CD4-positive, alpha-beta T cell (primary cell): ENCODE results near the gene MBOAT1. TPM values are rescaled to one million over a fixed set of nuclear protein-coding genes. Genes with fewer than 3 reads are reported as not detected.

ENCODE experiments used
- ATAC-seq: fragments of 200-7000 bp; cut with Tn5 transposase; one replicate; pipeline ENCODE4 v1.10.0; 2022; ENCODE audit warnings: mild to moderate bottlenecking; ENCODE audit not compliant: poor library complexity
- CTCF ChIA-PET: fragments of 350-600 bp; sonication (Branson Sonifier 250); formaldehyde crosslinking; loops from one replicate; lab custom pipeline; 2021; ENCODE audit warnings: antibody characterized with exemption, inconsistent platforms; lab: Charles Lee
- POLR2A ChIA-PET: fragments of 350-600 bp; sonication (Branson Sonifier 250); formaldehyde crosslinking; loops from one replicate; lab custom pipeline; 2021; ENCODE audit warnings: antibody characterized with exemption, inconsistent platforms; lab: Charles Lee
- DNase-seq, 14 experiments: peaks; one replicate each; pipeline ENCODE4 v3.0.0-alpha.2; 2013 to 2020; ENCODE audit warnings: mixed read lengths in 2 of 14
- H3K27ac ChIP-seq, 2 donors: one replicate each; pipeline versions ENCODE4 v1.5.1 to v1.7.0; 2013; ENCODE audit warnings: low read length in 2 of 2, low read depth in 1 of 2, mild to moderate bottlenecking in 1 of 2
- H3K27me3 ChIP-seq, 2 experiments: 1 replicate in 1 of 2; 2 replicates in 1 of 2; pipeline versions ENCODE4 v1.6.1 to v1.7.0; 2013; ENCODE audit warnings: low read length in 2 of 2, control low read depth in 1 of 2, mild to moderate bottlenecking in 1 of 2, moderate library complexity in 1 of 2; ENCODE audit not compliant: insufficient read depth in 2 of 2, control insufficient read depth in 1 of 2
- H3K36me3 ChIP-seq: one replicate; pipeline ENCODE4 v1.6.1; 2013; ENCODE audit warnings: low read length, control low read depth; ENCODE audit not compliant: insufficient read depth
- H3K4me1 ChIP-seq: one replicate; pipeline ENCODE4 v1.6.1; 2013; ENCODE audit warnings: low read length, control low read depth; ENCODE audit not compliant: insufficient read depth
- H3K4me3 ChIP-seq: one replicate; pipeline ENCODE4 v1.5.1; 2013; ENCODE audit warnings: mild to moderate bottlenecking, low read length, moderate library complexity
- H3K9me3 ChIP-seq, 2 experiments: 1 replicate in 1 of 2; 2 replicates in 1 of 2; pipeline versions ENCODE4 v1.6.1 to v1.7.0; 2013; ENCODE audit warnings: low read length in 2 of 2, mild to moderate bottlenecking in 2 of 2, control low read depth in 1 of 2, moderate library complexity in 1 of 2; ENCODE audit not compliant: control insufficient read depth in 1 of 2, insufficient read depth in 1 of 2
- H3K27ac Mint-ChIP-seq: one replicate; pipeline ENCODE4 v1.8.0; 2020; ENCODE audit warnings: mixed read lengths
- H3K27me3 Mint-ChIP-seq: one replicate; pipeline ENCODE4 v1.8.0; 2021; ENCODE audit warnings: mixed read lengths
- H3K36me3 Mint-ChIP-seq: one replicate; pipeline ENCODE4 v1.8.0; 2021; ENCODE audit warnings: low read depth, mixed read lengths
- H3K4me1 Mint-ChIP-seq: one replicate; pipeline ENCODE4 v1.8.0; 2021; ENCODE audit warnings: low read depth, mixed read lengths
- H3K4me3 Mint-ChIP-seq: one replicate; pipeline ENCODE4 v1.8.0; 2020; ENCODE audit warnings: mild to moderate bottlenecking, mixed read lengths
- H3K9me3 Mint-ChIP-seq: one replicate; pipeline ENCODE4 v1.8.0; 2020; ENCODE audit warnings: mixed read lengths
- intact Hi-C, 2 experiments: fragments of 100-400 bp; cut with DNase I in 1 of 2; cut with micrococcal nuclease in 1 of 2; formaldehyde crosslinking; loops; one replicate each; pipeline versions ENCODE4 v1.15.1 to v1.9.0; 2023 to 2025; cut with DNase I, micrococcal nuclease
- total RNA-seq, 174 experiments: library from RNA in 2 of 174; stranded (reverse) in 2 of 174; gene quantifications; one replicate each; pipeline ENCODE4 v1.2.3 and lab custom pipeline; 2021 to 2026
- TF ChIP-seq, protein P1 (sequence below): fragments of 200-600 bp; IDR thresholded peaks from one replicate; pipeline ENCODE4 v1.8.0; 2022; ENCODE audit warnings: antibody characterized with exemption, mild to moderate bottlenecking

MBOAT1 gene
- total RNA-seq, 2 experiments from 2014 or later = 17.2 to 18.5 TPM

DNA sequence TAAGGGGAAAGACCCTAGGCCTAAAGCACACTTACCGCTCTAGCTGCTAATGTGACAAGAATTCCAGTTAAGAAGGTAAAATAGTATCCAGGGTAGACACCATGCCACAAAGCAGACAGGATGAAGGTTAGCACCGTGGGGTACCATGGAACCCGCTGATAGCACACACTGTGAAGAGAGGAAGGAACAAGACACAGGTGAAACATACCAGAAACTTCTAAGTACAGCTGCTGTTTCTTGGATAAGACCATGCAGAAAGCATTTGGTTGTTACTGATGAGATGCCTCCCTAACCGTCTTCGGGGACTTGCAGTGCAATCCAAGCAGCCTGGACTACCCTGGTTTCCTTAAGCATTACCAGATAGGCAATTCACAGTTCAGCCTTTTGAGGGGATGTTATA lies 99.4 kb downstream of the MBOAT1 start:
- ATAC-seq (no peak), DNase-seq (no peak)
- no peak overlapping the region for H3K27ac Mint-ChIP-seq
- Histone ChIP-seq H3K4me1 (no peaks in the 10 kb centered on the region), H3K27me3 (no peaks in the 10 kb centered on the region), H3K9me3 (no peaks in the 10 kb centered on the region), H3K27ac (no peak overlapping the region), H3K36me3 (peaks cover 42% of the 10 kb centered on the region), H3K4me3 (no peak overlapping the region)
- H3K36me3 Mint-ChIP-seq = peaks cover 81% of the 10 kb centered on the region
- intact Hi-C loops = no loop called here
- H3K4me1 Mint-ChIP-seq = no peaks in the 10 kb centered on the region
- H3K27me3 Mint-ChIP-seq = no peaks in the 10 kb centered on the region
- H3K4me3 Mint-ChIP-seq = no peak overlapping the region
- ChIA-PET CTCF (no interaction called here), POLR2A (no interaction called here)
- H3K9me3 Mint-ChIP-seq = no peaks in the 10 kb centered on the region
- TF ChIP-seq, protein P1, sequence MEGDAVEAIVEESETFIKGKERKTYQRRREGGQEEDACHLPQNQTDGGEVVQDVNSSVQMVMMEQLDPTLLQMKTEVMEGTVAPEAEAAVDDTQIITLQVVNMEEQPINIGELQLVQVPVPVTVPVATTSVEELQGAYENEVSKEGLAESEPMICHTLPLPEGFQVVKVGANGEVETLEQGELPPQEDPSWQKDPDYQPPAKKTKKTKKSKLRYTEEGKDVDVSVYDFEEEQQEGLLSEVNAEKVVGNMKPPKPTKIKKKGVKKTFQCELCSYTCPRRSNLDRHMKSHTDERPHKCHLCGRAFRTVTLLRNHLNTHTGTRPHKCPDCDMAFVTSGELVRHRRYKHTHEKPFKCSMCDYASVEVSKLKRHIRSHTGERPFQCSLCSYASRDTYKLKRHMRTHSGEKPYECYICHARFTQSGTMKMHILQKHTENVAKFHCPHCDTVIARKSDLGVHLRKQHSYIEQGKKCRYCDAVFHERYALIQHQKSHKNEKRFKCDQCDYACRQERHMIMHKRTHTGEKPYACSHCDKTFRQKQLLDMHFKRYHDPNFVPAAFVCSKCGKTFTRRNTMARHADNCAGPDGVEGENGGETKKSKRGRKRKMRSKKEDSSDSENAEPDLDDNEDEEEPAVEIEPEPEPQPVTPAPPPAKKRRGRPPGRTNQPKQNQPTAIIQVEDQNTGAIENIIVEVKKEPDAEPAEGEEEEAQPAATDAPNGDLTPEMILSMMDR = no peak

DNA sequence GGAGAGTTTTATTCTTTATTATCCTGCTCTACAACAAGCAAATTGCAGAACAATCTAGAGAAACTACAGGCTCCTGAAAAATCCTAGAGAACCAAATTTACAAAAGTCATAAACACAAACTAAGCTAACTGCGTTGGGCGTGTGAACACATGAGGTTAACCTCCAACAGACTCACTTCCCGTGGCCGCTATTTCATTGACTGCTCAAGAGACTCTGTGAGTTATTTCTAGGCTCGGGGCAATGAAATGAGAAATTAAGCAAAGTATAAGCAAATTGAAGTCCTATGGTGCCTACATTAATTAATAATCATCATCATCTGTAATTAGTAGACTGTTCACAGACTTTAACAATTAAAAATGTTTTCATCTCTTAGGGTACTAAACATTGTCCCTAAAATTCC lies 100.0 kb downstream of the MBOAT1 start:
- Mint-ChIP-seq H3K27me3 (no peaks in the 10 kb centered on the region), H3K4me3 (no peak overlapping the region), H3K4me1 (no peaks in the 10 kb centered on the region), H3K27ac (no peak overlapping the region), H3K9me3 (no peaks in the 10 kb centered on the region), H3K36me3 (peaks cover 75% of the 10 kb centered on the region)
- Histone ChIP-seq H3K9me3 (no peaks in the 10 kb centered on the region), H3K4me3 (no peak overlapping the region), H3K27ac (no peak overlapping the region), H3K36me3 (peaks cover 40% of the 10 kb centered on the region), H3K27me3 (no peaks in the 10 kb centered on the region), H3K4me1 (no peaks in the 10 kb centered on the region)
- DNase-seq (no peak), ATAC-seq (no peak)
- intact Hi-C loops = no loop called here
- POLR2A ChIA-PET = no interaction called here
- CTCF ChIA-PET = no interaction called here
- TF ChIP-seq, protein P1 = no peak

DNA sequence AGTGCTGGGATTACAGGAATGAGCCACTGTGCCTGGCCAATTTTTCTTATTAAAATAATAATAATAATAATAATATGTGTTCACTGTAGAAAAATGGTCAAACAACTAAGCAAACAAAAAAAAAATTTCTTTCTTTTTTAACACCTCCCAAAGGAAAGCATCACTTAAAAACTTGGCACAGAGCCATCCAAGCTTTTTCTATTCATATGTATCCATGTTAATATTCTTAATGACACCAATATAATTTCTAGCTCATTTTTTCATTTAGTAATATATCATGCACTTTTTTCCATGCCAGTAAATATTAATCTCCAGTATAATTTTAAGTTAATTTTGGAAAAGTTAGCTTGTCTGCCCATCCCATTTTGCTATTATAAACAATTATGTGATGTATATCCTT lies 101.8 kb downstream of the MBOAT1 start:
- no peak overlapping the region for H3K4me3 Mint-ChIP-seq
- intact Hi-C loops = no loop called here
- CTCF ChIA-PET = no interaction called here

More for the DNA sequence above, 101.8 kb downstream of the MBOAT1 start:
- H3K4me1 ChIP-seq = no peaks in the 10 kb centered on the region
- TF ChIP-seq, protein P1 = no peak
- Mint-ChIP-seq H3K27ac (no peak overlapping the region), H3K4me1 (no peaks in the 10 kb centered on the region), H3K9me3 (no peaks in the 10 kb centered on the region), H3K36me3 (peaks cover 70% of the 10 kb centered on the region), H3K27me3 (no peaks in the 10 kb centered on the region)
- POLR2A ChIA-PET = no interaction called here
- DNase-seq = no peak
- peaks cover 45% of the 10 kb centered on the region for H3K36me3 ChIP-seq
- no peaks in the 10 kb centered on the region for H3K27me3 ChIP-seq
- no peaks in the 10 kb centered on the region for H3K9me3 ChIP-seq
- no peak for ATAC-seq
- H3K27ac ChIP-seq = no peak overlapping the region
- H3K4me3 ChIP-seq = no peak overlapping the region
